ENCODE data around the gene TSPAN9. TPM values are rescaled to one million over a fixed set of nuclear protein-coding genes. Genes with fewer than 3 reads are reported as not detected.

Gene TSPAN9
- polyA plus RNA-seq, 3 donors = 0.15 to 0.34 (median 0.25) TPM

DNA sequence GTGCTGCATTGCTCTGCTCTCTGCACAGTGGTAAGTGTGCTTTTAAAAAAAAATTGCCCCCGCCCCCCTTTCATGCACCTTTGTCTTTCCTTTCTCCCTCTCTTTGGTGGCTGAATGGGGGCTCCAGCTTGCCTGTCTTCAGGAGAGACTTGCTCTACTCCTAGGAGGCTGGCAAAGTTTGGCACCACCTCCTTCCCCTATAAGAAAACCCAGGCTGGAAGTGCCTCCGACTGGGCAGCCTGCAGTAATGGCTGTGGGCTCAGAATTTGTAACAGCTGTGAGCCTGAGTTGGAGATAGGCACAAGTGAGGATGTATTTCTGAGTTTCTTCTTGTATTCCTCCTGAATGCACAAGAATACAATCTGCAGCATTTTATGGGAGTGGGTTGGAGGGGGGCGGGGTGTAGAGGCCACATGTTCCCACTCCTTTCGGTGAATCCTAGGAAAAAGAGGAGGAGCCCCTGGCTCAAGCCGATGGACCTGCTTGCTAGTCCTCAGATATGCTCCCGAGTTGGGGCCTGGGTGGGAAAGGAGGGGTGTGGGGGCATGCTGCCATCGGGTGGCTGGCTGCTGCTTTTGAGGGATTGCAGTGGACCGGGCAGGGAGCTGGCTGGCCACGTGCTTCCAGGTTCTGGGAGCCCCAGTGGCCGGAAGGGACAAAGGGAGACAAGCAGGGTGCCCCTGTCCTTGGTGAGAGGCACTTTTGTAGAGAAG lies 124.3 kb downstream of the TSPAN9 start:
- H3K36me3 Mint-ChIP-seq = no peaks in the 10 kb centered on the region
- H3K36me3 ChIP-seq (replicated peaks in 1 of 2; ENCODE audit: control insufficient read depth in 1 of 2, insufficient read depth in 2 of 2, low read length in 2 of 2) = no peaks in the 10 kb centered on the region
- H3K4me2 ChIP-seq (replicated peaks; ENCODE audit: extremely low read depth, low read length, poor library complexity, severe bottlenecking) = no peak overlapping the region
- H3K9me3 Mint-ChIP-seq = peaks cover 0 to 10% (median 2%) of the 10 kb centered on the region in 7 donors
- no peak overlapping the region for H3K27ac Mint-ChIP-seq
- H3K27me3 Mint-ChIP-seq (ENCODE audit: low read depth in 3 of 3) = peaks cover 41 to 60% (median 53%) of the 10 kb centered on the region in 3 donors
- H3K4me1 Mint-ChIP-seq = peaks cover 16% of the 10 kb centered on the region
- H2AFZ ChIP-seq (ENCODE audit: insufficient read depth, low read depth, low read length, poor library complexity, severe bottlenecking) = no peak overlapping the region
- intact Hi-C loops (cut with micrococcal nuclease) = no loop called here
- no peak overlapping the region for H3K4me3 ChIP-seq (replicated peaks in 1 of 3; ENCODE audit: low read depth in 2 of 3, low read length in 3 of 3)
- no peak overlapping the region for H3K9ac ChIP-seq (ENCODE audit: insufficient read depth, low read length, poor library complexity, severe bottlenecking)
- no peak overlapping the region for H3K27ac ChIP-seq (ENCODE audit: low read depth in 1 of 2, low read length in 2 of 2)
- WGBS (ENCODE audit: insufficient coverage) = 66% methylated on average over 8 of the region's 10 CpGs
- TF ChIP-seq, protein P1, sequence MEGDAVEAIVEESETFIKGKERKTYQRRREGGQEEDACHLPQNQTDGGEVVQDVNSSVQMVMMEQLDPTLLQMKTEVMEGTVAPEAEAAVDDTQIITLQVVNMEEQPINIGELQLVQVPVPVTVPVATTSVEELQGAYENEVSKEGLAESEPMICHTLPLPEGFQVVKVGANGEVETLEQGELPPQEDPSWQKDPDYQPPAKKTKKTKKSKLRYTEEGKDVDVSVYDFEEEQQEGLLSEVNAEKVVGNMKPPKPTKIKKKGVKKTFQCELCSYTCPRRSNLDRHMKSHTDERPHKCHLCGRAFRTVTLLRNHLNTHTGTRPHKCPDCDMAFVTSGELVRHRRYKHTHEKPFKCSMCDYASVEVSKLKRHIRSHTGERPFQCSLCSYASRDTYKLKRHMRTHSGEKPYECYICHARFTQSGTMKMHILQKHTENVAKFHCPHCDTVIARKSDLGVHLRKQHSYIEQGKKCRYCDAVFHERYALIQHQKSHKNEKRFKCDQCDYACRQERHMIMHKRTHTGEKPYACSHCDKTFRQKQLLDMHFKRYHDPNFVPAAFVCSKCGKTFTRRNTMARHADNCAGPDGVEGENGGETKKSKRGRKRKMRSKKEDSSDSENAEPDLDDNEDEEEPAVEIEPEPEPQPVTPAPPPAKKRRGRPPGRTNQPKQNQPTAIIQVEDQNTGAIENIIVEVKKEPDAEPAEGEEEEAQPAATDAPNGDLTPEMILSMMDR (IDR thresholded peaks at IDR 0.05) = no peak
- peaks cover 0 to 6% of the 10 kb centered on the region in 2 donors for H3K9me3 ChIP-seq (replicated peaks in 1 of 2; ENCODE audit: control insufficient read depth in 1 of 2, insufficient read depth in 1 of 2, low read length in 2 of 2)
- no peaks in the 10 kb centered on the region for H3K79me2 ChIP-seq (ENCODE audit: insufficient read depth, low read length)
- DNase-seq = no peak
- peak overlapping the region in 1 of 2 donors; percentile 83 for H3K4me3 Mint-ChIP-seq
- peaks cover 6 to 14% of the 10 kb centered on the region in 2 donors for H3K4me1 ChIP-seq (ENCODE audit: control insufficient read depth in 1 of 2, insufficient read depth in 2 of 2, low read length in 2 of 2)
- H3K27me3 ChIP-seq (ENCODE audit: control insufficient read depth in 2 of 2, insufficient read depth in 2 of 2, low read length in 2 of 2) = peaks cover 28 to 42% of the 10 kb centered on the region in 2 donors
- H4K20me1 ChIP-seq (ENCODE audit: insufficient read depth, low read length) = no peaks in the 10 kb centered on the region

DNA sequence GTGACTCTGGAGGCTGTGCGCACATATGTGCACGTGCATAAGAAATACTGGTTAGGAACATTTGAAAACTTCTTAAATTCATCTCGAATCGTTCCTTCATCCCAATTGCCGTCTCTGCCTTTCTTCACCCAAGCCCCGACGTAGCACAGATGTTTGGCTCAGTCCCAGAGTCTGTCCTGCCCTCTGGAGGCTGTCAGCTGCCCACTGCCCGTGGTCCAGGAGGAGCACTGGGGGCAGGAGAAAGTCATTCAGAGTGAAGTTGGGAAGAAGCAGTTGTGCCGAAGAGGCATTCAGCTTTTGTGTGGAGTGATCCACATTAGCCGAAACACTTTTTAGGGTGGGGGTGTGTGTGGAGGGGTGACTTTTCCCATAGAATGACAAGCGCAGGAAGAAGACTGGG lies 124.9 kb downstream of the TSPAN9 start:
- no peak overlapping the region for H3K9ac ChIP-seq (ENCODE audit: insufficient read depth, low read length, poor library complexity, severe bottlenecking)
- WGBS (ENCODE audit: insufficient coverage) = 92% methylated on average over 9 of the region's 11 CpGs
- no peaks in the 10 kb centered on the region for H3K36me3 Mint-ChIP-seq
- intact Hi-C loops (cut with micrococcal nuclease) = no loop called here
- H3K79me2 ChIP-seq (ENCODE audit: insufficient read depth, low read length) = no peaks in the 10 kb centered on the region
- TF ChIP-seq, protein P1 (IDR thresholded peaks at IDR 0.05) = no peak
- no peak overlapping the region for H3K4me3 ChIP-seq (replicated peaks in 1 of 3; ENCODE audit: low read depth in 2 of 3, low read length in 3 of 3)
- no peaks in the 10 kb centered on the region for H4K20me1 ChIP-seq (ENCODE audit: insufficient read depth, low read length)
- H3K27me3 ChIP-seq (ENCODE audit: control insufficient read depth in 2 of 2, insufficient read depth in 2 of 2, low read length in 2 of 2) = peaks cover 28 to 42% of the 10 kb centered on the region in 2 donors
- H3K27ac ChIP-seq (ENCODE audit: low read depth in 1 of 2, low read length in 2 of 2) = no peak overlapping the region
- peaks cover 6 to 14% of the 10 kb centered on the region in 2 donors for H3K4me1 ChIP-seq (ENCODE audit: control insufficient read depth in 1 of 2, insufficient read depth in 2 of 2, low read length in 2 of 2)
- H3K27me3 Mint-ChIP-seq (ENCODE audit: low read depth in 3 of 3) = peaks cover 40 to 60% (median 52%) of the 10 kb centered on the region in 3 donors
- peaks cover 0 to 10% (median 2%) of the 10 kb centered on the region in 7 donors for H3K9me3 Mint-ChIP-seq
- H3K4me1 Mint-ChIP-seq = peaks cover 16% of the 10 kb centered on the region
- peak overlapping the region in 1 of 2 donors; percentile 83 for H3K4me3 Mint-ChIP-seq
- H3K9me3 ChIP-seq (replicated peaks in 1 of 2; ENCODE audit: control insufficient read depth in 1 of 2, insufficient read depth in 1 of 2, low read length in 2 of 2) = peaks cover 0 to 6% of the 10 kb centered on the region in 2 donors
- no peak overlapping the region for H3K27ac Mint-ChIP-seq
- no peak overlapping the region for H3K4me2 ChIP-seq (replicated peaks; ENCODE audit: extremely low read depth, low read length, poor library complexity, severe bottlenecking)
- DNase-seq = no peak
- H3K36me3 ChIP-seq (replicated peaks in 1 of 2; ENCODE audit: control insufficient read depth in 1 of 2, insufficient read depth in 2 of 2, low read length in 2 of 2) = no peaks in the 10 kb centered on the region
- H2AFZ ChIP-seq (ENCODE audit: insufficient read depth, low read depth, low read length, poor library complexity, severe bottlenecking) = no peak overlapping the region
